Natural killer cell (primary cell): ENCODE results near the gene DGKD. TPM values are rescaled to one million over a fixed set of nuclear protein-coding genes. Genes with fewer than 3 reads are reported as not detected.
A peak's percentile ranks its signal among the peaks of the same experiment; 100 is the strongest.

Experiments
- ATAC-seq, 3 donors: fragments of 150-1000 bp in 2 of 3; fragments of 200-7000 bp in 1 of 3; cut with Tn5 transposase; 1 replicate in 1 of 3; 2 replicates in 2 of 3; pipeline ENCODE4 v1.10.0; 2021; ENCODE audit warnings: mild to moderate bottlenecking in 2 of 3, moderate library complexity in 2 of 3
- DNase-seq, 2 donors: peaks; one replicate each; pipeline versions ENCODE4 v3.0.0 to v3.0.0-alpha.2; 2013 to 2021; ENCODE audit warnings: mixed read lengths in 1 of 2
- H3K27ac ChIP-seq: one replicate; pipeline ENCODE4 v1.5.1; 2013; ENCODE audit warnings: mild to moderate bottlenecking, low read length
- H3K27me3 ChIP-seq: one replicate; pipeline ENCODE4 v1.6.1; 2013; ENCODE audit warnings: low read length; ENCODE audit not compliant: control insufficient read depth, insufficient read depth
- H3K36me3 ChIP-seq: one replicate; pipeline ENCODE4 v1.6.1; 2013; ENCODE audit warnings: low read length; ENCODE audit not compliant: control insufficient read depth, insufficient read depth
- H3K4me1 ChIP-seq: one replicate; pipeline ENCODE4 v1.6.1; 2013; ENCODE audit warnings: low read length; ENCODE audit not compliant: control insufficient read depth, insufficient read depth
- H3K4me3 ChIP-seq: one replicate; pipeline ENCODE4 v1.5.1; 2013; ENCODE audit warnings: low read length
- H3K9me3 ChIP-seq: one replicate; pipeline ENCODE4 v1.6.1; 2013; ENCODE audit warnings: low read length; ENCODE audit not compliant: control insufficient read depth, insufficient read depth
- H3K27ac Mint-ChIP-seq, 2 donors: one replicate each; pipeline ENCODE4 v1.8.0; 2022; ENCODE audit warnings: mild to moderate bottlenecking in 2 of 2, mixed read lengths in 2 of 2, moderate library complexity in 1 of 2
- H3K27me3 Mint-ChIP-seq, 2 donors: one replicate each; pipeline ENCODE4 v1.8.0; 2022; ENCODE audit warnings: low read depth in 2 of 2, mixed read lengths in 2 of 2
- H3K36me3 Mint-ChIP-seq: one replicate; pipeline ENCODE4 v1.8.0; 2022; ENCODE audit warnings: mixed read lengths
- H3K4me1 Mint-ChIP-seq, 2 donors: one replicate each; pipeline ENCODE4 v1.8.0; 2022; ENCODE audit warnings: mixed read lengths in 2 of 2
- H3K4me3 Mint-ChIP-seq: one replicate; pipeline ENCODE4 v1.8.0; 2022; ENCODE audit warnings: mild to moderate bottlenecking, moderate library complexity, mixed read lengths
- H3K9me3 Mint-ChIP-seq, 2 donors: one replicate each; pipeline ENCODE4 v1.8.0; 2022; ENCODE audit warnings: mixed read lengths in 2 of 2
- WGBS: methylation state at CpG from one replicate; pipeline ENCODE4 v1.1.7; 2013; ENCODE audit warnings: missing lambda C conversion rate; ENCODE audit not compliant: insufficient coverage; 5-methylcytosine and 5-hydroxymethylcytosine counted together
- intact Hi-C: fragments of 100-400 bp; cut with micrococcal nuclease; formaldehyde crosslinking; loops from one replicate; pipeline ENCODE4 v1.14.2; 2022
- total RNA-seq, 4 donors: library from RNA; stranded (reverse); fragments of 120-200 nt in 1 of 4; gene quantifications; one replicate each; pipeline versions ENCODE4 v1.2.3 to v1.2.4, GENCODE V29; 2013 to 2022
- TF ChIP-seq, protein P1 (sequence below): fragments of 200-600 bp; IDR thresholded peaks from one replicate; pipeline ENCODE4 v1.8.0; 2022; ENCODE audit warnings: antibody characterized with exemption

Gene DGKD
- total RNA-seq, 3 donors from 2014 or later (not counting 1 experiment from before 2014, with no cell fraction given), result 299 to 456 (median 329) TPM

- Mint-ChIP-seq H3K4me3 (peak overlapping the region; percentile 90), H3K9me3 (no peaks in the 10 kb centered on the region), H3K36me3 (no peaks in the 10 kb centered on the region), H3K27me3 (no peaks in the 10 kb centered on the region), H3K27ac (peak overlapping the region; percentile 88 to 89), H3K4me1 (peaks cover 81 to 85% of the 10 kb centered on the region in 2 donors)
- peaks cover 16% of the 10 kb centered on the region for H3K36me3 ChIP-seq
- WGBS, result 30% methylated on average over 1 of the region's 3 CpGs
- no peak for ATAC-seq
- peak overlapping the region; percentile 79 for H3K27ac ChIP-seq
- peak in 1 of 2 donors; percentile 29 for DNase-seq
- TF ChIP-seq, protein P1, sequence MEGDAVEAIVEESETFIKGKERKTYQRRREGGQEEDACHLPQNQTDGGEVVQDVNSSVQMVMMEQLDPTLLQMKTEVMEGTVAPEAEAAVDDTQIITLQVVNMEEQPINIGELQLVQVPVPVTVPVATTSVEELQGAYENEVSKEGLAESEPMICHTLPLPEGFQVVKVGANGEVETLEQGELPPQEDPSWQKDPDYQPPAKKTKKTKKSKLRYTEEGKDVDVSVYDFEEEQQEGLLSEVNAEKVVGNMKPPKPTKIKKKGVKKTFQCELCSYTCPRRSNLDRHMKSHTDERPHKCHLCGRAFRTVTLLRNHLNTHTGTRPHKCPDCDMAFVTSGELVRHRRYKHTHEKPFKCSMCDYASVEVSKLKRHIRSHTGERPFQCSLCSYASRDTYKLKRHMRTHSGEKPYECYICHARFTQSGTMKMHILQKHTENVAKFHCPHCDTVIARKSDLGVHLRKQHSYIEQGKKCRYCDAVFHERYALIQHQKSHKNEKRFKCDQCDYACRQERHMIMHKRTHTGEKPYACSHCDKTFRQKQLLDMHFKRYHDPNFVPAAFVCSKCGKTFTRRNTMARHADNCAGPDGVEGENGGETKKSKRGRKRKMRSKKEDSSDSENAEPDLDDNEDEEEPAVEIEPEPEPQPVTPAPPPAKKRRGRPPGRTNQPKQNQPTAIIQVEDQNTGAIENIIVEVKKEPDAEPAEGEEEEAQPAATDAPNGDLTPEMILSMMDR, result no peak
- H3K9me3 ChIP-seq, result no peaks in the 10 kb centered on the region
- H3K4me3 ChIP-seq, result no peak overlapping the region
- no peaks in the 10 kb centered on the region for H3K27me3 ChIP-seq
- peaks cover 85% of the 10 kb centered on the region for H3K4me1 ChIP-seq
- intact Hi-C loops, result loop anchor here (5.0 kb wide), 1 partner anchor 36 kb away; no protein-coding TSS in a partner anchor
Observed at GRCh38 chr2:233418052-233418760, 63.9 kb downstream of the DGKD start.

GRCh38 chr2:233418761-233419546 lies 64.7 kb downstream of the DGKD start:
- DNase-seq (peak; percentile 37 to 81), ATAC-seq (peak; percentile 59 to 66 (median 65))
- H3K27me3 Mint-ChIP-seq, result no peaks in the 10 kb centered on the region
- 7% methylated on average over 19 of the region's 19 CpGs for WGBS
- H3K36me3 Mint-ChIP-seq, result no peaks in the 10 kb centered on the region
- Histone ChIP-seq H3K36me3 (peaks cover 16% of the 10 kb centered on the region), H3K27ac (peak overlapping the region; percentile 79), H3K4me3 (peak overlapping the region; percentile 24), H3K9me3 (no peaks in the 10 kb centered on the region), H3K27me3 (no peaks in the 10 kb centered on the region), H3K4me1 (peaks cover 85% of the 10 kb centered on the region)
- peaks cover 83 to 85% of the 10 kb centered on the region in 2 donors for H3K4me1 Mint-ChIP-seq
- TF ChIP-seq, protein P1, result no peak
- intact Hi-C loops, result loop anchor here (5.0 kb wide), 1 partner anchor 37 kb away; no protein-coding TSS in a partner anchor
- H3K27ac Mint-ChIP-seq, result peak overlapping the region; percentile 88 to 89
- H3K4me3 Mint-ChIP-seq, result peak overlapping the region; percentile 90
- no peaks in the 10 kb centered on the region for H3K9me3 Mint-ChIP-seq

DNA sequence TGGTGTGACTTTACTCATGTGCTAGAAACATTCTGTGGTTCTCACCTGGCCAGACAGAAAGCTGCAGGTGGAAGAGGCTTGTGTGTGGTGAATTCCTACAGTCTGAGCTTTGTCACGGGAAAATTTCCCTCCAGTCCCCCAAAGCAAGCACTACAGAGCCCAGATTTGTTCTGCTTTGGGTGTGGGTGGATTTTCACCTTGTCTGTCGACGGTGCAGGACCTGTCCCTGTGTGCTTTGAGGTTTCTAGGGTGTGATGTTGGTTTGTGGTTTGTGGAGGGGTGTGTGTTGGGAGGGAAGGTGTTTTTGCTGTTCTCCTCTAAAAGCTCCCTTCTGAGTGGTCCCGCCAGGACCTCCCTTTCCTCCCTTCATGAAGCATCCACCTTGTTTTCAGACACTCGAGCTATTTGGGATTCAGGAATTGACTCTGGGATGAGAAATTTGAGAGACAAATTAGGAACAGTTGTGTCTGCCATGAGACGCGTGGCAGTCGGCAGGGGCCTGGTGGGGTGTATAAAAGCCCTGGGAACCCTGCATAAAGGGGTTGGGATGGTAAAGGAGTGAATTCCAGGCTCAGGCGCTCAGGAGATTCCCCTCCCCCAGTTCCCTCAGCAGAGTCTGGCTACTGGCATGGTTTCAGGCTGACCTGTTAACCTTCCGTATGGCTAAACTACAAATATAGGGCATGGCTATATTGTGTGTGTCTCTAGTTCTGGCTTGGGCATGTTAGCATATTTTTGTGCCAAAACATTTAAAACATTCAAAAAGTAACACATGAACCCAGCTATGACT lies 65.5 kb downstream of the DGKD start:
- H3K9me3 Mint-ChIP-seq, result no peaks in the 10 kb centered on the region
- H3K27ac Mint-ChIP-seq, result peak overlapping the region; percentile 88 to 89
- Histone ChIP-seq H3K4me1 (peaks cover 88% of the 10 kb centered on the region), H3K4me3 (peak overlapping the region; percentile 24), H3K9me3 (no peaks in the 10 kb centered on the region), H3K27ac (peak overlapping the region; percentile 79), H3K36me3 (peaks cover 10% of the 10 kb centered on the region), H3K27me3 (no peaks in the 10 kb centered on the region)
- intact Hi-C loops, result loop anchor here (5.0 kb wide), 1 partner anchor 37 kb away; no protein-coding TSS in a partner anchor
- no peaks in the 10 kb centered on the region for H3K27me3 Mint-ChIP-seq
- no peaks in the 10 kb centered on the region for H3K36me3 Mint-ChIP-seq
- DNase-seq (peak in 1 of 2 donors; percentile 80), ATAC-seq (peak in 1 of 3 donors; percentile 15)
- H3K4me1 Mint-ChIP-seq, result peaks cover 85% of the 10 kb centered on the region in 2 donors
- H3K4me3 Mint-ChIP-seq, result peak overlapping the region; percentile 90
- TF ChIP-seq, protein P1, result no peak
- WGBS, result 57% methylated on average over 6 of the region's 10 CpGs
